ENCODE results near the gene CRADD.
"Not testable (repeated sequence)": the region's sequence is repeated elsewhere in the genome, so short reads cannot be mapped to it uniquely, and the experiment has no call there.

CRADD gene

GRCh38 chr12:93740751-93741150 lies 63.6 kb downstream of the CRADD start:
- DNase-seq, result no peak

- DNase-seq, result peak; percentile 77
These were observed 64.5 kb downstream of the CRADD start for GRCh38 chr12:93741659-93742109.

GRCh38 chr12:93742110-93742934 lies 65.1 kb downstream of the CRADD start:
- peak; percentile 87 for DNase-seq

- DNase-seq, result no peak
These were observed 66.2 kb downstream of the CRADD start for GRCh38 chr12:93743229-93743998.

- DNase-seq, result no peak
These were observed 67.0 kb downstream of the CRADD start for GRCh38 chr12:93743999-93744689.

GRCh38 chr12:93745286-93745685 lies 68.1 kb downstream of the CRADD start:
- DNase-seq, result no peak

GRCh38 chr12:93746572-93747168 lies 69.5 kb downstream of the CRADD start:
- DNase-seq, result no peak

GRCh38 chr12:93748672-93749383 lies 71.7 kb downstream of the CRADD start:
- DNase-seq, result no peak

- DNase-seq, result no peak
These were observed 72.3 kb downstream of the CRADD start for GRCh38 chr12:93749515-93749914.

- DNase-seq, result no peak
These were observed 72.9 kb downstream of the CRADD start for GRCh38 chr12:93750056-93750455.

GRCh38 chr12:93751864-93752610 lies 74.9 kb downstream of the CRADD start:
- DNase-seq, result no peak

GRCh38 chr12:93753285-93753684 lies 76.1 kb downstream of the CRADD start:
- no peak for DNase-seq

- DNase-seq, result no peak
These were observed 76.8 kb downstream of the CRADD start for GRCh38 chr12:93753838-93754429.

- not testable (repeated sequence) for DNase-seq
These were observed 77.7 kb downstream of the CRADD start for GRCh38 chr12:93754859-93755258.

GRCh38 chr12:93756288-93756687 lies 79.1 kb downstream of the CRADD start:
- no peak for DNase-seq

GRCh38 chr12:93757792-93758694 lies 80.9 kb downstream of the CRADD start:
- no peak for DNase-seq

- no peak for DNase-seq
These were observed 81.7 kb downstream of the CRADD start for GRCh38 chr12:93758801-93759373.

- no peak for DNase-seq
These were observed 82.4 kb downstream of the CRADD start for GRCh38 chr12:93759512-93760081.

GRCh38 chr12:93760275-93760875 lies 83.2 kb downstream of the CRADD start:
- DNase-seq, result no peak
